ENCODE measurements around the gene PTPRD.
"Not testable (repeated sequence)": the region's sequence is repeated elsewhere in the genome, so short reads cannot be mapped to it uniquely, and the experiment has no call there.

Gene PTPRD

DNA sequence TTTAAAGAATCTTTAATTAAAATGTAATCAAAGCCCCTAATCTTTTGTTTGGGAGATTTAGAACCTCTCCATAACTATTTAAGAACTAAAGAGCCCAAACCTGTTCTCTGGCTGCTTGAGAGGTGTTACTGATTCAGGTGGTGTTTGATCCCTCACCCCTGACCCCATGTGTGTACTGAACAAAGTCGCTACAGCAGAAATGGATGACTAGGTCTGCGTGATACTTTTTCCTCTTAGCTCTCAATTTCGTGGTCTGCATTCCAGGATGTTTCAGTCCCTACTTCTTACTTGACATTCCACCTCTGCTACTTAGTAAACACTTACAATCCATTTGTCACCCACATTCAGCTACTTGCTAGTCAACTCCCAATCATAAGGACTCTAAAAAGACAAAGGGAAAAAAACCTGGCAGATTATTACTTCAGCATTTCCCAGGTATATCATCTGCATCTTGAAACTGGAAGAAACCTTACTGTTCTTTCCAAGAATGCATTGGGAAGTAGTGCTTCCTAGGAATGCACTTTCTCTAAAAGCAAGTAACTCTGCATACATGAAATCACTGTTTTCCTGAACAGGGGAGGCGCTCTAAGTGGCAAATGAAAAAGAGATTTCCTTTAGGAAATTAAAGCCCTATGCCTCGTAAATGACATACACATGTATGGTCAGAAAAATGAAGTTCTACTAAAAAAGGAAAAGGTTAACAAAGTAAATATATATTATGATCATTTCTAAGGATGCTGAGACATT lies 1091.6 kb downstream of the PTPRD start:
- Histone ChIP-seq H3K9me3 (ENCODE audit: low read length) (no peaks in the 10 kb centered on the region), H3K36me3 (ENCODE audit: insufficient read depth, low read length) (no peaks in the 10 kb centered on the region), H2AFZ (ENCODE audit: low read depth, low read length) (no peak overlapping the region), H3K4me1 (ENCODE audit: insufficient read depth, low read length) (no peaks in the 10 kb centered on the region), H3K27me3 (ENCODE audit: insufficient read depth, low read length) (no peaks in the 10 kb centered on the region), H3K4me3 (ENCODE audit: low read length) (no peak overlapping the region)

DNA sequence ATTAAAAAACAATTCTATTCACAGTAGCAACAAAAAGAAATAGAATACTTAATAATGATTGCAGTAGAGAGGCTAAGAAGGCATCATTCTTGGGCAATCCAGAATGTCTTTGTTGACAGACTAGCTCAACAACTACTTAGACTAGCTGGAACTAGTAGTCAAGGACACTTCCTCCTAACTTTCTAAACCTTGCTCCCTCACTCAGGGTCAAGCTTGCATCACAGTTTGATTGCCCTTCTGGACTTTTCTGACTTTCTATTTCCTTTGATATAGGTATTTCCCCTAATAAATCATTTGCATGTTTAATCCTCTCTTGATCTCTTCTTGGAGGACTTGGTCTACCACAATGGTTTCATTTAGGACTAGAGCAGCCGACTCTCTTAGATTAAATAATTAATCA lies 1107.9 kb downstream of the PTPRD start:
- H2AFZ ChIP-seq (ENCODE audit: low read depth, low read length) = no peak overlapping the region
- H3K4me3 ChIP-seq (ENCODE audit: low read length) = no peak overlapping the region
- no peaks in the 10 kb centered on the region for H3K9me3 ChIP-seq (ENCODE audit: low read length)
- no peaks in the 10 kb centered on the region for H3K4me1 ChIP-seq (ENCODE audit: insufficient read depth, low read length)
- no peaks in the 10 kb centered on the region for H3K27me3 ChIP-seq (ENCODE audit: insufficient read depth, low read length)
- H3K36me3 ChIP-seq (ENCODE audit: insufficient read depth, low read length) = no peaks in the 10 kb centered on the region

DNA sequence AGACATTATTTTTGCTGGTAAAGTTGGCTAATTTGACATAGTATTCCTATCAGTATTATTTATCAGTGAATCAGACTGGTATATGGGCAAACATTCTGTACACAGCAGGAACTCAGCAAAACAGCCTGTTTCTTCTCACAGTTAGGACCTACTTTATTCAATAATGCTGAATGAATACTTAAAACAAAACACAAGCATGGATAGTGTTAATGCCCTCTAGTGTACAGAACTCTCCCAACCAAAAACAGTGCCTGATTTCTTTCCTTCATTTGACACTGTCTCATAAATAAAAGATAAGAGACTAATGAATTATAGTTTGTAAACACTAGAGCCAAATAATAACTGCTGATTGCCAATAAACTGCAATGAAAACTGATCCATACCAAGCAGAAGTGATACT lies 1113.3 kb downstream of the PTPRD start:
- Histone ChIP-seq H3K27me3 (ENCODE audit: insufficient read depth, low read length) (no peaks in the 10 kb centered on the region), H3K4me3 (ENCODE audit: low read length) (no peak overlapping the region), H3K36me3 (ENCODE audit: insufficient read depth, low read length) (no peaks in the 10 kb centered on the region), H2AFZ (ENCODE audit: low read depth, low read length) (no peak overlapping the region), H3K4me1 (ENCODE audit: insufficient read depth, low read length) (no peaks in the 10 kb centered on the region), H3K9me3 (ENCODE audit: low read length) (no peaks in the 10 kb centered on the region)

DNA sequence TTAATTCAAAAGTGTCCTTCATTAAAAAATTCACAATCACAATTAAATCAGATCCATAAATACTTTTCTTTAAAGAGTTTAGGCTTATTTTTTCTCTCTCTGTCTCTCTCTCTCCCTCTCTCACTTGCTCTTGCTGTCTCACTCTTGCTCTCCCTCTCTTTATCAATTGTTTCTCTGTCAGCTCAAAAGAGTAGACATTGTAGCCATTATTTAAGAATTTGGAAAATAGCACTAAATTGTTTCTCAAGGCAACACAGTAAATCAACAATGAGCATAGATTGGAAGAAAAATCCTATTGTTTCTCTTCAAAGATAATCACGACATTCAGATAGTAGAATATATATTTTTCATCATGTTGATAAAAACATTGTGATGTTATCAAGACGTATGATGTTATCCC lies 1114.0 kb downstream of the PTPRD start:
- Histone ChIP-seq H3K27me3 (ENCODE audit: insufficient read depth, low read length) (no peaks in the 10 kb centered on the region), H2AFZ (ENCODE audit: low read depth, low read length) (no peak overlapping the region), H3K9me3 (ENCODE audit: low read length) (no peaks in the 10 kb centered on the region), H3K36me3 (ENCODE audit: insufficient read depth, low read length) (no peaks in the 10 kb centered on the region), H3K4me3 (ENCODE audit: low read length) (no peak overlapping the region), H3K4me1 (ENCODE audit: insufficient read depth, low read length) (no peaks in the 10 kb centered on the region)

DNA sequence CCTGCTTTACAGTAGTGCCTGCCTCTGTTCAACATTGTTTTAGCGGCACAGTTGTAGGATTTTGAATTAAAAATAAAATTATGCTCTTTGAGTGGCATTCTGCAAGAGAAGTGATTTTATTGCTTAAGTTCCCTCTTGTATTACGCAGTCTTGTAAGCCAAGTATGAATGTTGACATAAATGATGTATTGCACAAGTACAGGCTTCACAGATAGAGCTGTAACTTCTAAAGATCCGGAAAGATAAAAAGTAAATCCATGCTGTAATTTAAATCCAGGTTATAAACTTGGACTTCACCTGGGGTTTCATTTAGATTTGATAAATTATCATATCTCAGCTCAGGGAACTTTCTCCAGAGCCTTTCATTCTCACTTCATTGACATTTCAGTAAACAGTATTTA lies 1114.7 kb downstream of the PTPRD start:
- Histone ChIP-seq H3K9me3 (ENCODE audit: low read length) (no peaks in the 10 kb centered on the region), H3K36me3 (ENCODE audit: insufficient read depth, low read length) (no peaks in the 10 kb centered on the region), H3K4me3 (ENCODE audit: low read length) (no peak overlapping the region), H2AFZ (ENCODE audit: low read depth, low read length) (no peak overlapping the region), H3K27me3 (ENCODE audit: insufficient read depth, low read length) (no peaks in the 10 kb centered on the region), H3K4me1 (ENCODE audit: insufficient read depth, low read length) (no peaks in the 10 kb centered on the region)

DNA sequence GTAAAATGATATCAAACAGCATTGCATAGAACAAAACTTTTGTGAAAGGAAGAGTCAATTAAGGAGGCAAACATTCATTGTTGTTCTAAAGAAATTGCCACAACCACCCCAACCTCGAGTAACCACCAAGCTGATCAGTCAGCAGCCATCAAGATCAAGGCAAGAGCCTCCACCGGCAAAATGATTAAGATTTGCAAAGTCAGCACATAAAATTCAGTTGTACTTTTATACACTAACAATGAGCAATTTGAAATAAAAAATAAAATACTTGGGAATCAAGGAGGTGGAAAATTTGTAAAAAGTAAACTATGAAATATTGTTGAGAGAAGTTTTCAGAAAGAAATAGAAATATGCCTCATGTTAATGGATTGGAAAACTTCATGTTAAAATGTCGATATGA lies 1118.5 kb downstream of the PTPRD start:
- Histone ChIP-seq H3K9me3 (ENCODE audit: low read length) (no peaks in the 10 kb centered on the region), H2AFZ (ENCODE audit: low read depth, low read length) (no peak overlapping the region), H3K4me3 (ENCODE audit: low read length) (no peak overlapping the region), H3K36me3 (ENCODE audit: insufficient read depth, low read length) (no peaks in the 10 kb centered on the region), H3K27me3 (ENCODE audit: insufficient read depth, low read length) (no peaks in the 10 kb centered on the region), H3K4me1 (ENCODE audit: insufficient read depth, low read length) (no peaks in the 10 kb centered on the region)

DNA sequence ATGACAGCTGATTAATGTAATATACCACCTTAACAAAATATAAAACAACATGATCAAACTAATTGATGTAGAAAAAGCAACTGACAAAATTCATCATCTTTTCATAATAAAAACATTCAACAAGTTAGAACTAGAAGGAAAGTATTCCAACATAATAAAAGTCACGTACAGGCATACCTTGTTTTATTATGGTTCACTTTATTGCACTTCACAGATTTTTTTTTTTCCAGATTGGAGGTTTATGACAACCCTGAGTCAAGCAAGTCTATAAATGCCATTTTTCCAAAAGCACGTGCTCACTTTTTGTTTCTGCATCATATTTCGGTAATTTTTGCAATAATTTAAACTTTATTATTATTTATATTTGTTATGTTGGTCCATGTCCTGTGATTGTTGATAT lies 1120.3 kb downstream of the PTPRD start:
- Histone ChIP-seq H3K27me3 (ENCODE audit: insufficient read depth, low read length) (no peaks in the 10 kb centered on the region), H3K4me3 (ENCODE audit: low read length) (no peak overlapping the region), H3K9me3 (ENCODE audit: low read length) (no peaks in the 10 kb centered on the region), H3K4me1 (ENCODE audit: insufficient read depth, low read length) (no peaks in the 10 kb centered on the region), H2AFZ (ENCODE audit: low read depth, low read length) (no peak overlapping the region), H3K36me3 (ENCODE audit: insufficient read depth, low read length) (no peaks in the 10 kb centered on the region)

DNA sequence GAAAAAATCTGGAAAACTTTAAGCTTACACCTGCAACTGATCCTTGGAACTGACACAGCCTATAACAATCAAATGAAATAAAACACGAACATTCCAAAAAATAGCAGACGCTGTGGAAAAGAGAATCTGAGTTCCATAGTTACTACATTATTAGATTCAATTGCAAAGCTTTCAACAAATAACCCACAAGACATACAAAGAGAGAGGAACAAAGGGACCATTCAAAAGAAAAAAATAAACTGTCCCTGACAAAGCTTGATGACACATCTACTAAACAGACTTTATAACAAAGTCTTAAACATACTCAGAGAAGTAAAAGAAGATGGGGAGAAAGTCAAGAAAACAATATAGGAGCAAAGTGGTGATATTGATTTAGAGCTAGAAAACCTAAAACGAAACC lies 1123.6 kb downstream of the PTPRD start:
- H3K36me3 ChIP-seq (ENCODE audit: insufficient read depth, low read length) = no peaks in the 10 kb centered on the region
- H3K27me3 ChIP-seq (ENCODE audit: insufficient read depth, low read length) = no peaks in the 10 kb centered on the region
- H3K4me3 ChIP-seq (ENCODE audit: low read length) = no peak overlapping the region
- no peaks in the 10 kb centered on the region for H3K4me1 ChIP-seq (ENCODE audit: insufficient read depth, low read length)
- no peaks in the 10 kb centered on the region for H3K9me3 ChIP-seq (ENCODE audit: low read length)
- peak overlapping the region; percentile 30 for H2AFZ ChIP-seq (ENCODE audit: low read depth, low read length)

DNA sequence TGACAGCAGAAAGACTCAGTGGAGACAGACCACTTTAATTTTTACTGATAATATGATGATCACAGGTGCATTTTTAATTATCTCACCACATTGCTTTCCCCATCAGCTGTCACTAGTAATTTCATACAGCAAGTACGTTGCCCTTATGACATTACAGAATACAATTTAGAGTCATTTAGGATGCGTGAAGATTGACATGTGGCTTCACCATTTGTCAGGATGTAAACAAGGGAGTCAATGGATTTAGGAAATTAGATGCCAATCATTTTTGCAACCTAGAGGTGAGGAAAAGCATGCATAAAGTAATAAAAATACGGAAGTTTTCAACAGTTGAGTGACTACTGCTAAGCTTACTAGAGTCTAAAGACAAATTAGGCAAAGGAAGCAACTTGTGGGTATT lies 1129.6 kb downstream of the PTPRD start:
- Histone ChIP-seq H3K4me3 (ENCODE audit: low read length) (no peak overlapping the region), H3K9me3 (ENCODE audit: low read length) (no peaks in the 10 kb centered on the region), H2AFZ (ENCODE audit: low read depth, low read length) (no peak overlapping the region), H3K27me3 (ENCODE audit: insufficient read depth, low read length) (no peaks in the 10 kb centered on the region), H3K4me1 (ENCODE audit: insufficient read depth, low read length) (no peaks in the 10 kb centered on the region), H3K36me3 (ENCODE audit: insufficient read depth, low read length) (no peaks in the 10 kb centered on the region)

DNA sequence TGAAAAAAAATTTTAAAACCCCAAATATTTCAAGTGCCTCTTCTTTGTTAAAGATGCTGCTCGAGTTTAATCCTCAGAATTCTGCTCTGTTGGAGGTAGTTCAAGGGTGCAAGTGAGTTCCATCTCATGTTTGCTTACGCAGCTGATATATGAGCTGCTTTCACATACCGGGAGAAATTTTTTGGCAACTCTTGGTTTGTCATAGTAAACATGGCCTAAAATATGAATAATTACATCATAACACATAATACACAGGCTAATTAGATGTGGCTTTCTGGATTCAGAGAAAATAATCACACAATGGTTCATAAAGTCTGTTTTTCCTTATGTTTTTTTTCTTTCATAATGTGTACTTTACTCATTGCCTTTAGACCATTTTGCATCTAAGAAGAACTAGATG lies 1134.1 kb downstream of the PTPRD start:
- Histone ChIP-seq H3K36me3 (ENCODE audit: insufficient read depth, low read length) (no peaks in the 10 kb centered on the region), H3K4me3 (ENCODE audit: low read length) (no peak overlapping the region), H3K9me3 (ENCODE audit: low read length) (no peaks in the 10 kb centered on the region), H3K27me3 (ENCODE audit: insufficient read depth, low read length) (no peaks in the 10 kb centered on the region), H3K4me1 (ENCODE audit: insufficient read depth, low read length) (no peaks in the 10 kb centered on the region), H2AFZ (ENCODE audit: low read depth, low read length) (no peak overlapping the region)

DNA sequence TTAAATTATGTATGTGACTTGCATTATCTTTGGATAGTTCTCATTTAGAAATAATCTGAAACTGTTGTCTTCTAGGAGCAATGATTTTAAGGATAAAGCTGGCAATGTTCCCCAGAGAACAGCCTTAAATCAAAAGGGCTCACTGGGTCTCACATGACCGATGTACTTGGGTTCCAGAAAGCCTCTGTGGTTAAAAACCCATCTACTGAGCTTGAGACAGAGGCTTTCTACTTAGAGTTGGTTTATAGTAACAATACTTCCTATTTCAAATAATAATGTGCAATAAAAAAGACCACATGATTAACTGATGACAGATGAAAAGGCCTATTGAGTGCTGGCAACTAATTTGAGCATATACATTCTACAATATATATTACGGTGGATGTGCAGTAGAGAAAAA lies 1143.5 kb downstream of the PTPRD start:
- no peaks in the 10 kb centered on the region for H3K36me3 ChIP-seq (ENCODE audit: insufficient read depth, low read length)
- H3K9me3 ChIP-seq (ENCODE audit: low read length) = no peaks in the 10 kb centered on the region
- no peaks in the 10 kb centered on the region for H3K4me1 ChIP-seq (ENCODE audit: insufficient read depth, low read length)
- H3K4me3 ChIP-seq (ENCODE audit: low read length) = no peak overlapping the region
- H3K27me3 ChIP-seq (ENCODE audit: insufficient read depth, low read length) = no peaks in the 10 kb centered on the region
- no peak overlapping the region for H2AFZ ChIP-seq (ENCODE audit: low read depth, low read length)

DNA sequence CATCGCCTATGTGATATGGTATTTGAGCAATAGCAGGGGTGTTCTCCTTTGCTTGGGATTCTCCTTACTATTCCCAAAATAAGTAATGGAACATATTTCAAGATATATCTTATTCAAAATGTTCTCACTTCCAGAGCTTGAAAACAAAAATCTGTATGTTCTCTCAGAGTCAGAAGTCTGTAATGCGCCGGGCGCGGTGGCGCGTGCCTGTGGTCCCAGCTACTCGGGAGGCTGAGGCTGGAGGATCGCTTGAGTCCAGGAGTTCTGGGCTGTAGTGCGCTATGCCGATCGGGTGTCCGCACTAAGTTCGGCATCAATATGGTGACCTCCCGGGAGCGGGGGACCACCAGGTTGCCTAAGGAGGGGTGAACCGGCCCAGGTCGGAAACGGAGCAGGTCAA lies 1170.9 kb downstream of the PTPRD start:
- not testable (repeated sequence) for H2AFZ ChIP-seq (ENCODE audit: low read depth, low read length); H3K4me1 ChIP-seq (ENCODE audit: insufficient read depth, low read length); H3K4me3 ChIP-seq (ENCODE audit: low read length); H3K9me3 ChIP-seq (ENCODE audit: low read length); H3K27me3 ChIP-seq (ENCODE audit: insufficient read depth, low read length); H3K36me3 ChIP-seq (ENCODE audit: insufficient read depth, low read length)

DNA sequence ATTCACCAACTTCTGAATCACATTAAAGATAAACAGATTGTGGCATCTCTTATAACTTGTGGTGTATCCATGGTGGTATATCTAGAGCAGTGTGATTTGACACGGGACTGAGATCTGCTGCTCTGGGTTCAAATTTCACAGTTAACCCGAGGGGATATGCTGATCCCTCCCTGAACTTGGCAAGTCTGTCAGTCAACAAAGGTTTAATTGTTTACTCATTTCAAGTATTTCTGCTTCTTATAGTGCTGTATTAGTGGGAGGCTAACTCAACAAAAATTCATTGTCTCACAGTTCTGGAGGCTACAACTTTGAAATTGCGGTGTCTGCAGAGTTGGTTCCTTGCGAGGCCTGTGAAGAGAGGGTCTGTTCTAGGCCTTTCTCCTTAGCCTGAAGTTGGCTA lies 1175.2 kb downstream of the PTPRD start:
- Histone ChIP-seq H2AFZ (ENCODE audit: low read depth, low read length) (no peak overlapping the region), H3K36me3 (ENCODE audit: insufficient read depth, low read length) (no peaks in the 10 kb centered on the region), H3K27me3 (ENCODE audit: insufficient read depth, low read length) (no peaks in the 10 kb centered on the region), H3K4me3 (ENCODE audit: low read length) (no peak overlapping the region), H3K9me3 (ENCODE audit: low read length) (no peaks in the 10 kb centered on the region), H3K4me1 (ENCODE audit: insufficient read depth, low read length) (no peaks in the 10 kb centered on the region)

DNA sequence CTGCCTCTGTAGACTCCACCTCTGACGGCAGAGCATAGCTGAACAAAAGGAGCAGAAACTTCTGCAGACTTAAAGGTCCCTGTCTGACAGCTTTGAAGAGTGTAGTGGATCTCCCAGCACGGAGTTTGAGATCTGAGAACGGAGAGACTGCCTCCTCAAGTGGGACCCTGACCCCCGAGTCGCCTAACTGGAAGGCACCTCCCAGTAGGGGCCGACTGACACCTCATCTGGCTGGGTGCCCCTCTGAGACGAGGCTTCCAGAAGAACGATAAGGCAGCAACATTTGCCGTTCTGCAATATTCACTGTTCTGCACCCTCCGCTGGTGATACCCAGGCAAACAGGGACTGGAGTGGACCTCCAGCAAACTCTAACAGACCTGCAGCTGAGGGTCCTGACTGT lies 1186.3 kb downstream of the PTPRD start:
- not testable (repeated sequence) for H3K4me1 ChIP-seq (ENCODE audit: insufficient read depth, low read length); H2AFZ ChIP-seq (ENCODE audit: low read depth, low read length)

More for the DNA sequence above, 1186.3 kb downstream of the PTPRD start:
- H3K9me3 ChIP-seq (ENCODE audit: low read length); H3K36me3 ChIP-seq (ENCODE audit: insufficient read depth, low read length); H3K27me3 ChIP-seq (ENCODE audit: insufficient read depth, low read length); H3K4me3 ChIP-seq (ENCODE audit: low read length): not testable (repeated sequence)
